GM21737 (cell line): ENCODE data around the gene PTCSC3.

Experiments used
- ATAC-seq: cut with Tn5 transposase; IDR thresholded peaks from one replicate; pipeline ENCODE4 v1.9.1; 2021; ENCODE audit warnings: mild to moderate bottlenecking, moderate library complexity; ENCODE audit not compliant: unreplicated experiment

The PTCSC3 gene

GRCh38 chr14:36176524-36176923 lies at the start of gene PTCSC3:
Gene PTCSC3 (minus strand): TSS chr14:36176722.
- no peak for ATAC-seq

DNA sequence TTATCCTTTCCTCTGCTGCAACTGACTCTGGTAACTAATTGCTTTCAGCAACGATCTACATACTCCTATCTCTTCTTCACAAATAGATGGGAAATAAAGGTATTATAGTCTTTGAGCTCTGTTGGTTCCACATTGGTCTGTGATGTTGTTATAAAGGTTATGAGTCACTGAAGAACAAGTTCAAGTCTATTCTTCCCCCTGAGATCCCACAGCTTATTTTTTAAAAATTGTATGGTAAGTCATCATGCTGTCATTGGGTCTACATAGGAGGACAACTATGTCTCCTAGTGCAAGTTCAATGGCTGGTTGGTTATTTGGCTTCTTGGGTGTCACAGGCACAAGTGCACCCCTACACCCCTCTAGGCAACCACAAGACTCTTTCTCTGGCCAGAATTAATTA lies 49.6 kb upstream of the PTCSC3 start:
- ATAC-seq = no peak

GRCh38 chr14:36224176-36224575 lies 47.7 kb upstream of the PTCSC3 start:
- no peak for ATAC-seq

DNA sequence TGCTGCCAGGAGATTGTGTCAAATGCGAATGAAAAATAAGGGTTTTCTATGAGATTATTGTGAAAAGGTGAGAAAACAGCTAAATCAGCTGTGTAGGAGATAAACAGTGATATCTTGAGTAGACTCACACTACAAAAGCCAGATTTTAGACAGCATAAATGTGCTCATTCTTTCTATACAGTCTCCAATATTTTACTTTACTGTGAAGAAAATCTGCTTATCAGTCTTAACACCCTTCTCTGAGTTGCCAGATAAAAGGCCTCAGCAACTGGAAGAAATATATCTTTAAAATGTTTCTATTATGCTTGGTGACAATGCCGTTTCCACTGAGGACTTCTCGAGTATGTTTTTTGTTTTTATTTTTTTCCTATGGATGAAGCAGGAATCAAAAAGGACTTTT lies 47.0 kb upstream of the PTCSC3 start:
- ATAC-seq = no peak

GRCh38 chr14:36222952-36223468 lies 46.5 kb upstream of the PTCSC3 start:
- ATAC-seq = no peak

- no peak for ATAC-seq
Measured at GRCh38 chr14:36222337-36222736, 45.8 kb upstream of the PTCSC3 start.

DNA sequence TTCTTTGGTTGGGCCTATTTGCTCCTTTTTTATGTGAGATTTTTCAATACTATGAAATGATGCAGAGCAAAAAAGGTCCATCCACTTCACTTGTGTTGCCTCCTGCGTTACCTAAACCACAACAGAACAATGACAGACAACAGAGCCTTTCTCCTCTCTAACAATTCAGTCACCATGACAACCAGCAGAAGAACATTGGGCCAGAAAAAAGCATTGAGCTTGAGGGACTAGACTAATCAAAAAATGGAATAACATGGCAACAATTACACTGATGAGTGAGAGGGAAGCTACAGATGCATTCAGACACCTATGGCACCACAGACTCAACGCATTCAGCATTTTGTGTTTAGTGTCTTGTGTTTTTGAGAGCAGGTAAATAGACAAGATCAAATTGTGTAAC lies 44.6 kb upstream of the PTCSC3 start:
- ATAC-seq = no peak

DNA sequence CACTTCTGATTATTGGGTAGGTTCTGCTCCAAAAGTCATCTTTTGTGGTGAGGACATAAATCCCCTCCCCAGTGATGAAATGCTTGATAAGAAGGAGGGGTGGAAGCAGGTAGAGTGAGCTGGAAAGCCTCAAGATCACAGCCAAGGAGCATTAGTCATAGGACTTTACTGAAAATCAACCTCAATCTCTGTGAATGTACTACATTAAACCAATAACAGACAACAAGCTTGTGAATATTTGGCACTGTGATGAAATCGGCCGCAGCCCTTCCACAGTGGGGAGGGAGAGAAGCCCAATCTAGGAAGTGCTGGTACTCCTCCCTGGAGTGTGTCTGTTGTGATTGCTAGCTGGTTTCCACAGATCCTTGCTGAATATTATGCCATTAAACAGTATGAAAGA lies 41.2 kb upstream of the PTCSC3 start:
- ATAC-seq = no peak

- no peak for ATAC-seq
Measured at GRCh38 chr14:36217027-36217426, 40.5 kb upstream of the PTCSC3 start.

GRCh38 chr14:36215217-36215598 lies 38.7 kb upstream of the PTCSC3 start:
- no peak for ATAC-seq

DNA sequence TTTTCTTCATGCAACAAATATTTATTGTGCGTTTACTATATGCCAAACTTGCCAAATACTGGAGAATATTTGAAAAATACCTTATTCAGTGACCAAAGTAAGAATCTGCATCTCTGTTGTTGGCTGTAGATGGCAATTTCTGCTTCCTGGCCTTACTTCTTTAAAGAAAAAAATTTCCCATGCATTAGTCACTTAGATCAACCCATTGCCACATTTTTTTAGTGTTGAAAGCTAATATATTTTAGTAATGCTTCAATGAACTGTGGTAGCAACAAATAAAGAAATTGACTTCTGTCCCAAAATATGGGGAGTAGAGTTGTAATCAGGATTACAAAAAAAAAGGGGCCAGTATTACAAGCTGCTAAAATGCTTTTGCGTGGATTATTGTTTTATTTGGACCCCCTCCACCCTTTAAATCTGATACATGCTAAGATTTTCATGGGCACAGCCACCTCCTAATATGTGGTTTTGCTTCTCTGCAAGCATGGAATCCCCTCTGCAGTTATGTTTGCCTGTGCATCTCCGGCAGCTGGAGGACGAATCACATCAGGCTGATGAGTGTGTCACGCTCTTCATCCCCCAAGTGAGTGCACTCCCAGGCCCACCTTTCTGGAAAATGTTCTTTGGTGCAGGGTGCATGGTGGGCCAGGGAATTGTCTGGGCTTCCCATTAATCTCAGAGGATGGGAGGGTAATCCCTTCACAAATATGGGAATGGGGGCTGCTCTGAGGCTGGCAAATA lies 38.1 kb upstream of the PTCSC3 start:
- ATAC-seq = no peak

DNA sequence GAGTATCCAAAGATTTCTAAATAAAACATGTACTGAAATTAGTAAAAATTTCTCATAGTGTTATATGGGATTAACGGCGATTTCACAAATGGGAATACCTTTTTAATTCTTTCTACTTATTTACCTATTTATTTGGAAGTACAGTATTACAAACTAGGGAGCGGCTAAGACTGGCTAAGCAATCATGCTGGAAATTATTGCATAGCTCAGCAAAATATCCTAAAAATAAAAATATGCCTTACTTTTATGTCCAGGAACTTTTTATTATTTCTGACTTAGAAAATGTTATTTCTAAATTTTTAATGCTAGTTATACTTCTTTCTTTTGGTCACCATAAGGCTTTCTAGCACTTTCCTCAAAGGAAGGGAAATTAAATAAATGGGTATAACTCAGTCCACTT lies 36.5 kb upstream of the PTCSC3 start:
- ATAC-seq = no peak

DNA sequence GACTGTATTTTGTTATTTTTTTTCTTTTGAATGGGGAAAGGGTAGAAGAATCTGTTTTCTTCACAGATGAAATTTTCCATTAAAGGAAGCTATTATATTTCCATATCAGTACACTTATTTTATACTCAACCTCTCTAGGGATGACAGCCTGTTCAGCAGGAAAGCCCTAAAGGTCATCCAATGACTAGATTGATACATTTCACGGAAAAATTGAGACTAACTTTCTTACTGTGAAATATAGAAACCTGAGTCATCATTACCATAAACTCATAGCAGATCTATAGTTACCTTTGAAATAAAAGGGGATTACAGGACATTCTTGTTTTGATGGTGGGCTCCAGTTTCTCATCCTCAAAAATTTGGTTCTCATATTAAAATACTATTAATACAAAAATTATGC lies 36.1 kb upstream of the PTCSC3 start:
- ATAC-seq = no peak

DNA sequence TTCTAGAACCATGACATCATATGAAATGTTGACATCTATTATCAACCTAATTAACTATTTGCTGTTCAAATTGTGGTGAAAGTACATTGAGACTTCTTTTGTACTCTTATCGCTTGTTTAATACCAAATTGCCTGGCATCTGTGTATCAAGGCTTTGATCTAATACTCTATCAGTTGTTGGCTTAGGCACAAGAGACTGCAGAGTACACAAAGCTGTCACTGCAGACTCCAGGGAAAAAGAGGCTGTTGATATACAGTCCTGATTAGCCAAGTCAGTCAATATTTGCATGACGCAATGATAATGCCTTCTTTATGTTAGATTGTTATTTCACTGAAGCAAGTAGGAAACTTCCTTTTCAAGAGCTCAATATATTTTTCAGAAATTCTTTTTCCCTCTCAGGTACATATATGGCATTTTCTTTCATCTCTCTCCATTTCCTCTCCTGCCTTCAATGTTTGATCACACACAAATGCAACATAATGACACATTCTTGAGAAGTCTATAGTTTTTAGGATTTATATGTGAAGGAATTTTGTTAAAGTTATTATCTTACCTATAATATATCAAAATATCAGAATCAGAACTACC lies 32.3 kb upstream of the PTCSC3 start:
- ATAC-seq = no peak

- no peak for ATAC-seq
Measured at GRCh38 chr14:36207500-36207899, 31.0 kb upstream of the PTCSC3 start.

DNA sequence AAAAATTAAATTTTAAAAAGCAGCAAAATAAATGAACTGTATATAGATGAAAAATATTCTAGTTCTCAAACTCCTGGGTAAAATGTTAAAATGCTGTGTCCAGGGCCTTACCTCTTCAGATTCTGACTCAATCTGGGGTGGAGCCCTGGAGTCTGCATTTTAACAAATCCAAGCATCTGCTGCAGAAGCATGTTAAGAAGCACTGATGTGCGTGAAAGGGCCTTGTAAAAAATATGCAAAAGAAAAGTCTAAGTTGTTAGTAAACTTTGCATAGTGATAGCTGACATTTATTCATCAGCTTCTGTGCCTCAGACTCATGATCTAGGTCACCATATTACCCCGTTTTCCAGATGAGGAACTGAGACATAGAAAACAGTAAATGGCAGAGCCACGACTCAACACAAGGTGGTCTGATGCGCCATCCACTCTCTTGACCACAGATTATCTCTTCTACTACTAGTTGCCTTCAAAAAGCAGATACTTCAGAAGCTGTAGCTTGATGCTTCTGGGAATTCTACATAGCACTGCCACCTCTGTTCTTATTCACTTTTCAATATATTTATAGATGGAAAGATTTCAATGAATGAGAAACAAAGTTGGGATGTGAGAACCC lies 28.0 kb upstream of the PTCSC3 start:
- ATAC-seq = no peak

DNA sequence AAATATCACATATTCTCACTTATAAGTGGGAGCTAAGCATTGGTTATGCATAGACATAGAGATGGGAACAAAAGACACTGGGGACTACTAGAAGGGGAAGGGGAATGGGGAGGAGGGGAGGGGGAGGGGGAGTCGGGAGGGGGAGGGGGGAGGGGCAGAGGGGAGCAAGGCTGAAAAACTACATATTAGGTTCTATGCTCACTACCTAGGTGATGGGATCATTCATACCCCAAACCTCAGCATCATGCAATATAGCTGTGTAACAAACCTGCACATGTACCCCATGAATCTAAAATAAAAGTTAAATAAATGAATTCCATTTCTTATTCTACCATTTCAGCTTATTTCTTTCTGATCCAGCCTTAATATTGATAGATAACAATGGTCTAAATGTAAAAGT lies 21.9 kb upstream of the PTCSC3 start:
- no peak for ATAC-seq

DNA sequence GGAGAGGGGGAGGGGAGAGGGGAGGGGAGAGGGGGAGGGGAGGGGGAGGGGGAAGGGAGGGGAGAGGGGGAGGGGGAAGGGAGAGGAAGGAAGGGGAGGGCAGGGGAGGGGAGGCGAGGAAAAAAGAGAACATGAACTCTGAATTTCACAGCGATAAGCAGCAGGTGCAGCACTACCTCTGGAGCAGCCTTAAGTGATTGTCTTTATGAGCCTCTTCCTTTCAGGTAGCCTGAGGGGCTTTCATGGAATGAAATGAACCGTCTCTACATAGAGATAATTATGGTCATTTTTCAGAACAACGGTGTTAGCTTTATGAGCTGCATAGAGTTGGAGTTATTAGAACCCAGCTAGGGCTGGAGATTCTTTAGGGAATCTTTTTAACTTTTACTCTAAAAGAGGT lies 18.1 kb upstream of the PTCSC3 start:
- ATAC-seq = no peak

- ATAC-seq = no peak
Measured at GRCh38 chr14:36192530-36192929, 16.0 kb upstream of the PTCSC3 start.

DNA sequence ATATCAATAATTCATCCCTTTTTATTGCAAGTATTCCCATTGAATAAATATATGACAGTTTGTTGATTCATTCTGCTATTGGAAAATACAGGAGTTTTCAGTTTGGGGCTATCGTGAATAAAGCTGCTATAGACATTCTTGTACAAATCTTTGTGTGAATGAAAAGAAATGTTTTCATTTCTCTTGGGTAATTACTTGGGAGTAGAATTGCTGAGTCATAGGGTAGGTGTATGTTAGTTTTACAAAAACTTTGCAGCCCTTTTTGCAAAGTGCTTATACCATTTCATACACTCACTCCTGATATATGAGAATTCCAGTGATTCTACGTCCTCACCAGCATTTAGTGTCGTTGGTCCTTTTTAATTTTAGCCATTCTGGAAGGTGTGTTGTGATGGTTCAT lies 6.9 kb upstream of the PTCSC3 start:
- ATAC-seq = no peak

DNA sequence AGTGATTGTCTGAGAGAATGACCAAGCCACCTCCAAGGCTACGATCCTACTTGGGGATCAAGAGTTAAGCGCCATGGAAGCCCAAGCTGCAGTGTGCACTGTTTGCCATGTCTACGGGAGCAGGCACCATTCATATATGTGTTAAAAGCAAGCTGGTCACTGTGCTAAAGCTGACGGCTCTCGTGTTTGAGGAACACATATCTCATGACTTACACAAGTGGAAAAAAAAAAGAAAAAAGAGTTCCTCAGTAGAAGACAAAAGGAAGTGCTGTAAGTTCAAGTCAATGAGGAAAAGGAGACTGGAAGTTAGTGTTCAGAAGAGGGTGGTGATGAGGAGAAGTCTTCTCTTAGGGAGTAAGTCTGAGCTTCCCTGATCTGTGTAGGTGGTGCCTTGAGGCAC lies 4.9 kb upstream of the PTCSC3 start:
- no peak for ATAC-seq

DNA sequence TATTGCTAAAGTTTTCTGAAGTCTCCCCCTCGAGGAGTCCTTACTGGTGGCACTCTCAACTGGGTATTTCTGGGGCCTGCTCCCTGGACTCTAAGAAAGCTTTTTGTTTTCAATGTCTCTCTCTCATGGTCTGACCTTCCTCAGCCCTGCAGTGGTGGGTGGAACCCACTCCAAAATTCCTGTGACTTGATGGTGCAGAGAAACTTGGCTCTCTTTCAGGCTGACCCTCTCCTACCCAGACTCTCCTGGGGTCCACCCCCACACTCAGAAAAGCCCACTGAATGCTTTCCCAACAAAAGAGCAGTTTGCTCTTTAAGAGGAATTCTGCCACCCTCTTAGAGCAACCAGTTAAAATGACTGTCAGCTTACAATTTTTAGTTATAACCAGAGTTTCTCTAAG lies 967 bp upstream of the PTCSC3 start:
- no peak for ATAC-seq
